HFFc6 (cell line): Measurements from ENCODE around the gene SCAF11. TPM values are rescaled to one million over a fixed set of nuclear protein-coding genes. Genes with fewer than 3 reads are reported as not detected.

Experiments used
- DNase-seq: peaks from one replicate; pipeline ENCODE4 v3.0.0-alpha.2; 2018
- H3K27ac Mint-ChIP-seq: 2 replicates; pipeline ENCODE4 v1.8.0; 2020; ENCODE audit warnings: mild to moderate bottlenecking, mixed read lengths
- H3K27me3 Mint-ChIP-seq: 2 replicates; pipeline ENCODE4 v1.8.0; 2021; ENCODE audit warnings: mild to moderate bottlenecking, moderate library complexity, mixed read lengths; ENCODE audit not compliant: insufficient read depth
- H3K36me3 Mint-ChIP-seq: 2 replicates; pipeline ENCODE4 v1.8.0; 2021; ENCODE audit warnings: low read depth, mixed read lengths
- H3K4me1 Mint-ChIP-seq: 2 replicates; pipeline ENCODE4 v1.8.0; 2020; ENCODE audit warnings: low read depth, mixed read lengths
- H3K4me3 Mint-ChIP-seq: 2 replicates; pipeline ENCODE4 v1.8.0; 2020; ENCODE audit warnings: mild to moderate bottlenecking, moderate library complexity, mixed read lengths
- H3K9me3 Mint-ChIP-seq: 2 replicates; pipeline ENCODE4 v1.8.0; 2020; ENCODE audit warnings: mild to moderate bottlenecking, mixed read lengths
- total RNA-seq, 6 experiments: library from RNA; stranded (reverse); fragmentation: NEBNext Ultra II Directional; extraction: Animal tissue kit (Norgen Biotek cat#: 25700); gene quantifications; 2 replicates in 1 of 6; 3 replicates in 5 of 6; pipeline ENCODE4 v1.2.3, GENCODE V29; 2021
- TF ChIP-seq, protein P1 (sequence below): fragments of 200-600 bp; sonication (generic); IDR thresholded peaks from 2 replicates; pipeline ENCODE4 v1.5.0; 2021; ENCODE audit warnings: antibody characterized with exemption, mild to moderate bottlenecking

Gene SCAF11
- total RNA-seq, 6 experiments from 2014 or later: 108 to 130 (median 115) TPM

GRCh38 chr12:45974883-45975282, 15.5 kb downstream of the SCAF11 start:
- Mint-ChIP-seq H3K27ac (peak overlapping the region; percentile 43), H3K9me3 (no peaks in the 10 kb centered on the region), H3K36me3 (peaks cover 40% of the 10 kb centered on the region), H3K27me3 (peaks cover 1% of the 10 kb centered on the region; the same call in 1 of the 2 replicates), H3K4me1 (peaks cover 97% of the 10 kb centered on the region), H3K4me3 (peak overlapping the region; percentile 0)
- TF ChIP-seq, protein P1, sequence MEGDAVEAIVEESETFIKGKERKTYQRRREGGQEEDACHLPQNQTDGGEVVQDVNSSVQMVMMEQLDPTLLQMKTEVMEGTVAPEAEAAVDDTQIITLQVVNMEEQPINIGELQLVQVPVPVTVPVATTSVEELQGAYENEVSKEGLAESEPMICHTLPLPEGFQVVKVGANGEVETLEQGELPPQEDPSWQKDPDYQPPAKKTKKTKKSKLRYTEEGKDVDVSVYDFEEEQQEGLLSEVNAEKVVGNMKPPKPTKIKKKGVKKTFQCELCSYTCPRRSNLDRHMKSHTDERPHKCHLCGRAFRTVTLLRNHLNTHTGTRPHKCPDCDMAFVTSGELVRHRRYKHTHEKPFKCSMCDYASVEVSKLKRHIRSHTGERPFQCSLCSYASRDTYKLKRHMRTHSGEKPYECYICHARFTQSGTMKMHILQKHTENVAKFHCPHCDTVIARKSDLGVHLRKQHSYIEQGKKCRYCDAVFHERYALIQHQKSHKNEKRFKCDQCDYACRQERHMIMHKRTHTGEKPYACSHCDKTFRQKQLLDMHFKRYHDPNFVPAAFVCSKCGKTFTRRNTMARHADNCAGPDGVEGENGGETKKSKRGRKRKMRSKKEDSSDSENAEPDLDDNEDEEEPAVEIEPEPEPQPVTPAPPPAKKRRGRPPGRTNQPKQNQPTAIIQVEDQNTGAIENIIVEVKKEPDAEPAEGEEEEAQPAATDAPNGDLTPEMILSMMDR: no peak
- no peak for DNase-seq

- Mint-ChIP-seq H3K4me3 (peak overlapping the region; percentile 0), H3K27ac (peak overlapping the region; percentile 43), H3K4me1 (peaks cover 94% of the 10 kb centered on the region), H3K27me3 (peaks cover 1% of the 10 kb centered on the region; the same call in 1 of the 2 replicates), H3K36me3 (peaks cover 40% of the 10 kb centered on the region), H3K9me3 (no peaks in the 10 kb centered on the region)
- no peak for DNase-seq
- TF ChIP-seq, protein P1: no peak
Measured at GRCh38 chr12:45974171-45974719, 16.1 kb downstream of the SCAF11 start.

DNA sequence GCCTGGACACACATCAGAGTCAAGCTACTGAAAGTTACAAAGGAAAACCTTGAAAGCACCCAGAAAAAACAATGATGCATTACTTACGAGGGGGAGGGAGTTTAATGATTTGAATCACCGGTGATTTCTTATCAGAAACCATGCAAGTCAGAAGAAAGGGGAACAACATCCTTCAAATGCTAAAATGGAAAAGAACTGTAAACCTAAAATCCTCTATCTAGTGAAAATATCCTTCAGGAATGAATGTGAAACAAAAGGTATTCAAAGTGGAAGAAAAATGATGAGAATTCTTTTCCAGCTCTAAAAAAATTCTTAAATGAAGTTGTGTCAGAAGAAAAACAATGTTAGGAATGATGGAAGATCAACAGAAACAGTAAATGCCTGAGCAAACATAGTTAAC, 16.8 kb downstream of the SCAF11 start:
- peak; percentile 42 for DNase-seq
- TF ChIP-seq, protein P1: no peak
- Mint-ChIP-seq H3K4me1 (peaks cover 92% of the 10 kb centered on the region), H3K27ac (peak overlapping the region; percentile 79), H3K36me3 (peaks cover 38% of the 10 kb centered on the region), H3K4me3 (peak overlapping the region; percentile 87), H3K9me3 (no peaks in the 10 kb centered on the region), H3K27me3 (peaks cover 1% of the 10 kb centered on the region; the same call in 1 of the 2 replicates)

GRCh38 chr12:45970391-45970790, 20.0 kb downstream of the SCAF11 start:
- peak overlapping the region; percentile 48; the same call in 1 of the 2 replicates for H3K27ac Mint-ChIP-seq

DNA sequence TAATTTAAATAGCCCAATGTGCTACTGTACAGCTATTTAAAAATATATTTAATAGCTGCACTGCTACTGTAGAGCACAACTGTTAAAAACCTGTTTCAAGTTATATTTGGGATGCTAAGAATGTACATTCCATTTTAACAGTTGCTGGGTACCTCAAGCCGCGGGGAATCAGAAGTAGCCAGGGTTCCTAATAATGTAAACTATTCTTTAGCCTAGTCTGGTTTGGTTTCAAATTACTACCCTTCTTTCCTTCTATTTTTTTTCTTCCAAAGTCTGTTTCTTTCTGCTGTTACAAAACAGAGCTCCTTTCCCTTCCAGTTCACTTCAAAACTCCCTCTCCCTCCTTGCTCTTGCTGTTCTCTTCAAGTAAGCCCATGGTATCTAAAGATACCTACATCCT, 21.3 kb downstream of the SCAF11 start:
- DNase-seq: peak; percentile 31
- Mint-ChIP-seq H3K4me1 (peaks cover 89% of the 10 kb centered on the region), H3K4me3 (peak overlapping the region; percentile 55), H3K36me3 (peaks cover 30% of the 10 kb centered on the region), H3K9me3 (no peaks in the 10 kb centered on the region), H3K27me3 (peaks cover 5% of the 10 kb centered on the region; the same call in 1 of the 2 replicates), H3K27ac (peak overlapping the region; percentile 61)
- TF ChIP-seq, protein P1: no peak

More at GRCh38 chr12:45970391-45970790, 20.0 kb downstream of the SCAF11 start:
- Mint-ChIP-seq H3K27me3 (peaks cover 1% of the 10 kb centered on the region; the same call in 1 of the 2 replicates), H3K36me3 (peaks cover 28% of the 10 kb centered on the region), H3K4me1 (peaks cover 91% of the 10 kb centered on the region), H3K4me3 (no peak overlapping the region), H3K9me3 (no peaks in the 10 kb centered on the region)
- DNase-seq: no peak
- TF ChIP-seq, protein P1: no peak
